Coronary artery (tissue), 2 donors: ENCODE data around the gene ZNF316.

ENCODE experiments used
- DNase-seq: peaks from one replicate; pipeline ENCODE4 v3.0.0-alpha.2; 2017; ENCODE audit warnings: low spot score
- H3K27ac ChIP-seq, 2 donors: fragments of 200-600 bp; sonication (generic); one replicate each; pipeline ENCODE4 v1.5.1; 2016 to 2019
- H3K4me3 ChIP-seq: fragments of 200-600 bp; sonication (generic); 2 replicates; pipeline ENCODE4 v1.5.1; 2016; ENCODE audit warnings: mild to moderate bottlenecking, moderate library complexity
- CTCF ChIP-seq: fragments of 200-600 bp; sonication (generic); IDR thresholded peaks from one replicate; pipeline ENCODE4 v1.5.1; 2019; ENCODE audit warnings: antibody characterized with exemption

Gene ZNF316

GRCh38 chr7:6647541-6647940 is 10.4 kb downstream of the ZNF316 start:
- TF ChIP-seq CTCF: no peak
- DNase-seq: no peak
- H3K27ac ChIP-seq: no peak overlapping the region
- no peak overlapping the region for H3K4me3 ChIP-seq

- Histone ChIP-seq H3K4me3 (no peak overlapping the region), H3K27ac (no peak overlapping the region)
- no peak for DNase-seq
- TF ChIP-seq CTCF: no peak
Observed at GRCh38 chr7:6648066-6648814, 11.1 kb downstream of the ZNF316 start.

GRCh38 chr7:6648815-6649104 is 11.6 kb downstream of the ZNF316 start:
- no peak overlapping the region for H3K4me3 ChIP-seq
- no peak overlapping the region for H3K27ac ChIP-seq
- no peak for TF ChIP-seq CTCF
- peak; percentile 41 for DNase-seq

- TF ChIP-seq CTCF: no peak
- DNase-seq: peak; percentile 69
Observed at GRCh38 chr7:6649241-6649961, 12.3 kb downstream of the ZNF316 start.

GRCh38 chr7:6650086-6650485 is 13.0 kb downstream of the ZNF316 start:
- Histone ChIP-seq H3K4me3 (no peak overlapping the region), H3K27ac (no peak overlapping the region)
- TF ChIP-seq CTCF: no peak
- DNase-seq: no peak

More at GRCh38 chr7:6649241-6649961, 12.3 kb downstream of the ZNF316 start:
- Histone ChIP-seq H3K27ac (no peak overlapping the region), H3K4me3 (no peak overlapping the region)

- Histone ChIP-seq H3K27ac (no peak overlapping the region), H3K4me3 (no peak overlapping the region)
- DNase-seq: peak; percentile 43
- TF ChIP-seq CTCF: no peak
Observed at GRCh38 chr7:6650521-6651011, 13.4 kb downstream of the ZNF316 start.
